GM19467 (cell line): ENCODE results near the gene ANKFN1.

Experiments
- ATAC-seq: cut with Tn5 transposase; IDR thresholded peaks from one replicate; pipeline ENCODE4 v1.9.1; 2021; ENCODE audit warnings: mild to moderate bottlenecking, moderate library complexity; ENCODE audit not compliant: unreplicated experiment

Gene ANKFN1

GRCh38 chr17:56548661-56549060 is 395.4 kb downstream of the ANKFN1 start:
- ATAC-seq, result no peak

- ATAC-seq, result no peak
These were observed 396.2 kb downstream of the ANKFN1 start for GRCh38 chr17:56549501-56549900.

GRCh38 chr17:56557682-56558081 is 404.4 kb downstream of the ANKFN1 start:
- ATAC-seq, result no peak

GRCh38 chr17:56558088-56558487 is 404.8 kb downstream of the ANKFN1 start:
- ATAC-seq, result no peak
